GM21526 (cell line): Measurements from ENCODE around the gene ANTXR2.
"Not testable (repeated sequence)": the region's sequence is repeated elsewhere in the genome, so short reads cannot be mapped to it uniquely, and the experiment has no call there.

Source experiments
- ATAC-seq: cut with Tn5 transposase; IDR thresholded peaks from one replicate; pipeline ENCODE4 v1.9.1; 2021; ENCODE audit warnings: moderate library complexity; ENCODE audit not compliant: unreplicated experiment, low FRiP score

Gene ANTXR2

GRCh38 chr4:79998201-79998600 is 74.8 kb downstream of the ANTXR2 start:
- no peak for ATAC-seq

GRCh38 chr4:79996851-79997250 is 76.2 kb downstream of the ANTXR2 start:
- ATAC-seq, result no peak

GRCh38 chr4:79993476-79993875 is 79.6 kb downstream of the ANTXR2 start:
- ATAC-seq, result no peak

GRCh38 chr4:79991601-79992000 is 81.4 kb downstream of the ANTXR2 start:
- ATAC-seq, result no peak

GRCh38 chr4:79991100-79991499 is 81.9 kb downstream of the ANTXR2 start:
- ATAC-seq, result not testable (repeated sequence)

GRCh38 chr4:79987401-79987800 is 85.6 kb downstream of the ANTXR2 start:
- no peak for ATAC-seq

GRCh38 chr4:79983431-79983830 is 89.6 kb downstream of the ANTXR2 start:
- no peak for ATAC-seq

- no peak for ATAC-seq
Measured at GRCh38 chr4:79982601-79983322, 90.3 kb downstream of the ANTXR2 start.

GRCh38 chr4:79980448-79980847 is 92.6 kb downstream of the ANTXR2 start:
- ATAC-seq, result no peak

GRCh38 chr4:79979785-79980437 is 93.1 kb downstream of the ANTXR2 start:
- no peak for ATAC-seq

GRCh38 chr4:79977131-79977840 is 95.7 kb downstream of the ANTXR2 start:
- no peak for ATAC-seq

GRCh38 chr4:79964400-79965211 is 108.4 kb downstream of the ANTXR2 start:
- no peak for ATAC-seq

GRCh38 chr4:79964020-79964399 is 109.0 kb downstream of the ANTXR2 start:
- ATAC-seq, result no peak

GRCh38 chr4:79959652-79960051 is 113.4 kb downstream of the ANTXR2 start:
- no peak for ATAC-seq

- ATAC-seq, result no peak
Measured at GRCh38 chr4:79958466-79959264, 114.4 kb downstream of the ANTXR2 start.

GRCh38 chr4:79949178-79949577 is 123.9 kb downstream of the ANTXR2 start:
- no peak for ATAC-seq

GRCh38 chr4:79948739-79949138 is 124.3 kb downstream of the ANTXR2 start:
- ATAC-seq, result no peak

GRCh38 chr4:79948261-79948660 is 124.8 kb downstream of the ANTXR2 start:
- ATAC-seq, result no peak

GRCh38 chr4:79947386-79947785 is 125.6 kb downstream of the ANTXR2 start:
- no peak for ATAC-seq

GRCh38 chr4:79935274-79935673 is 137.8 kb downstream of the ANTXR2 start:
- no peak for ATAC-seq
